Measurements from ENCODE around the gene GRM7. TPM values are rescaled to one million over a fixed set of nuclear protein-coding genes. Genes with fewer than 3 reads are reported as not detected.

The GRM7 gene
- total RNA-seq, 2 experiments from 2014 or later, result not detected

- H3K36me3 Mint-ChIP-seq (ENCODE audit: low read depth), result no peaks in the 10 kb centered on the region
- no peak for DNase-seq
- CTCF ChIA-PET, result no interaction called here
- no peak overlapping the region for H3K4me3 Mint-ChIP-seq
- POLR2A ChIA-PET, result no interaction called here
- H3K9me3 Mint-ChIP-seq, result peaks cover 6% of the 10 kb centered on the region
- no peaks in the 10 kb centered on the region for H3K27me3 Mint-ChIP-seq
- H3K27ac Mint-ChIP-seq, result no peak overlapping the region
- no peaks in the 10 kb centered on the region for H3K4me1 Mint-ChIP-seq
Measured at GRCh38 chr3:7242303-7242635, 381.4 kb downstream of the GRM7 start.

- ChIA-PET POLR2A (no interaction called here), CTCF (no interaction called here)
- H3K27me3 Mint-ChIP-seq, result no peaks in the 10 kb centered on the region
- no peaks in the 10 kb centered on the region for H3K9me3 Mint-ChIP-seq
- no peak overlapping the region for H3K4me3 Mint-ChIP-seq
- no peak for DNase-seq
- H3K4me1 Mint-ChIP-seq, result no peaks in the 10 kb centered on the region
- no peaks in the 10 kb centered on the region for H3K36me3 Mint-ChIP-seq (ENCODE audit: low read depth)
- no peak overlapping the region for H3K27ac Mint-ChIP-seq
Measured at GRCh38 chr3:7249493-7250076, 388.7 kb downstream of the GRM7 start.

DNA sequence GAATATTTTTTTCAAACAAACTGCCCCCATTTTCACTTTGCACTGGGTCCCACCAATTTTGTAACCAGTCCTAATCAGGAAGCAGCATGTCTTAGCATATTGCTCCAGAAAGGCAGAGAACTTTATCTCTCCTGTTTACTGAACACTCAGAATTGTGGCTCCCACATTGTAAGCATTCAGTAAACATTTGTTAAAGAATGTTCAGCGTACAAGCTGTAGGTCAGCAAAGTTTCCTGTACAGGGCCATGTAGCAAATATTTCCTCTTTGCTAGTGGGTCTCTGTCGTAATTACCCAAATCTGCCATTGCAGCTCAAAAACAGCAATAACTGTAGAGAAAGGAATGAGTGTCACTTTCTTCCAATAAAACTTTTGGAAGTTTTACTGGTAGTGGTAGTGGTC is 393.3 kb downstream of the GRM7 start:
- H3K36me3 Mint-ChIP-seq (ENCODE audit: low read depth), result no peaks in the 10 kb centered on the region
- no peaks in the 10 kb centered on the region for H3K27me3 Mint-ChIP-seq
- ChIA-PET POLR2A (no interaction called here), CTCF (no interaction called here)
- H3K4me3 Mint-ChIP-seq, result no peak overlapping the region
- H3K4me1 Mint-ChIP-seq, result no peaks in the 10 kb centered on the region
- H3K9me3 Mint-ChIP-seq, result peaks cover 3% of the 10 kb centered on the region
- no peak for DNase-seq
- H3K27ac Mint-ChIP-seq, result no peak overlapping the region

GRCh38 chr3:7260975-7261374 is 400.1 kb downstream of the GRM7 start:
- POLR2A ChIA-PET, result no interaction called here
- Mint-ChIP-seq H3K9me3 (peaks cover 5% of the 10 kb centered on the region), H3K36me3 (ENCODE audit: low read depth) (no peaks in the 10 kb centered on the region)

DNA sequence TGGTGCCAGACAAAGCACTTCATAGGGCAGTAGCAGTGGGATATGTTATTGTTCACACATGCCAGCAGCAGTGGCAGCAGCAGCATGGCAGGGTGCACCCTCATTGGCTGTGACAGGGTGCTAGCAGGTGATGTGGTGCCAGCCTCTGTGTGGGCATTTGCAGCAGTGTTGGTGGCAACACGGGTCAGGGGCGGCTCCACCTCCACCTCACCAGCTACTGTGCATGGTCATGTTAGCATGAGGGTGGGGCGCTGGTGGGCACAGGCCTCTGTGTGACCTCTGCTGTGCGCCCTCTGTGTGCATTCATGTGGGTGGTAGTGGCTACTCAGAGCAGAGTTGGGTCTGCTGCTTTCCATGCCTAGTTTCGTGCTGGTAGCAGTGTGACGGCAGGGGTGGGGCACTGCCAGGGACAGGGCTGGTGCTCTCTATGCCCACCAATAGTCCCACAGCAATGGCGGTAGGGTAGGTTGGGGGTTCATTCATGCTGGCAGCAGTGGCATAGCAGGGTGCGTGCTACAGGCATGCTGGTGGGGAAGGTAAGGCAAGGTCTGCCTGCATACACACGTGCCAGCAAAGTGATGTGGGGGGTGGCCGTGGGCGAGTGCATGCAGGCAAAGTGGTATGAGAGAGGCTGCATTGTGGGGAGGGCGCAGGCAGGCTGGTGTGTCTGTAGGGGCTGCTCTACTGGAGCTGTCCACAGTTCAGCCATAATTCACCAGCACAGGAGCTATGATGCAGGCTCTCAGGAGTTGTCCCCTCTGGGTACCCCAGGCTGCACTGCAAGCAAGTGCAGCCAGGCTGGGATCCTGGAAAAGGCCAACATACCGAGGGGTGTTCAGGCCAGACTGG is 402.7 kb downstream of the GRM7 start:
- POLR2A ChIA-PET, result no interaction called here
- Mint-ChIP-seq H3K27me3 (no peaks in the 10 kb centered on the region), H3K4me1 (no peaks in the 10 kb centered on the region), H3K9me3 (peaks cover 10% of the 10 kb centered on the region), H3K27ac (no peak overlapping the region), H3K4me3 (no peak overlapping the region), H3K36me3 (ENCODE audit: low read depth) (no peaks in the 10 kb centered on the region)
- CTCF ChIA-PET, result no interaction called here
- DNase-seq, result no peak

More at GRCh38 chr3:7260975-7261374, 400.1 kb downstream of the GRM7 start:
- no peaks in the 10 kb centered on the region for H3K27me3 Mint-ChIP-seq
- no peaks in the 10 kb centered on the region for H3K4me1 Mint-ChIP-seq
- CTCF ChIA-PET, result no interaction called here
- no peak overlapping the region for H3K27ac Mint-ChIP-seq
- no peak for DNase-seq
- no peak overlapping the region for H3K4me3 Mint-ChIP-seq

GRCh38 chr3:7264196-7264526 is 403.2 kb downstream of the GRM7 start:
- H3K27me3 Mint-ChIP-seq, result no peaks in the 10 kb centered on the region
- no peaks in the 10 kb centered on the region for H3K4me1 Mint-ChIP-seq
- DNase-seq, result no peak
- POLR2A ChIA-PET, result no interaction called here
- H3K27ac Mint-ChIP-seq, result no peak overlapping the region
- H3K9me3 Mint-ChIP-seq, result peaks cover 10% of the 10 kb centered on the region
- CTCF ChIA-PET, result no interaction called here
- H3K36me3 Mint-ChIP-seq (ENCODE audit: low read depth), result no peaks in the 10 kb centered on the region
- H3K4me3 Mint-ChIP-seq, result no peak overlapping the region

GRCh38 chr3:7265736-7266135 is 404.8 kb downstream of the GRM7 start:
- no peaks in the 10 kb centered on the region for H3K27me3 Mint-ChIP-seq
- no peaks in the 10 kb centered on the region for H3K36me3 Mint-ChIP-seq (ENCODE audit: low read depth)
- no peak overlapping the region for H3K4me3 Mint-ChIP-seq
- no peak for DNase-seq
- CTCF ChIA-PET, result no interaction called here
- no peaks in the 10 kb centered on the region for H3K4me1 Mint-ChIP-seq
- POLR2A ChIA-PET, result no interaction called here
- peaks cover 10% of the 10 kb centered on the region for H3K9me3 Mint-ChIP-seq
- no peak overlapping the region for H3K27ac Mint-ChIP-seq

DNA sequence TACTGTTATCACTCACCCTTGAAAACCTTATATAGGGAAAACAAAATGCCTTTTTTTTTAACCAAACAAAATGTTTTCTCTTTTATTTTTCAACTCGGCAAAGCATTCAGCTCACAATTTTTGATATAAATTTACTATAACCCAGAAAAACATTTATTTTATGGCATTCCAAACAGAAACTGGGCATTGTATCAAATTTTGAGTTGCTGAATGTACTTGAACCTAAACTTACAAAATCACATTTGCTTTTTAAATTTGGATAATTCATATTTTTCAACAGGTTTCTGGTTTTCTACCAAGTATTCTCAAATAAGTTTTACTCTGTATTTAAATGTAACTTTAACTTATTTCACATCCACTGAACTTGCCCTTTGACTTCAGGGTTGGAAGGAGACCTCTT is 405.6 kb downstream of the GRM7 start:
- Mint-ChIP-seq H3K36me3 (ENCODE audit: low read depth) (no peaks in the 10 kb centered on the region), H3K4me3 (no peak overlapping the region), H3K27ac (no peak overlapping the region), H3K4me1 (no peaks in the 10 kb centered on the region), H3K9me3 (peaks cover 12% of the 10 kb centered on the region), H3K27me3 (no peaks in the 10 kb centered on the region)
- CTCF ChIA-PET, result no interaction called here
- POLR2A ChIA-PET, result no interaction called here
- no peak for DNase-seq

DNA sequence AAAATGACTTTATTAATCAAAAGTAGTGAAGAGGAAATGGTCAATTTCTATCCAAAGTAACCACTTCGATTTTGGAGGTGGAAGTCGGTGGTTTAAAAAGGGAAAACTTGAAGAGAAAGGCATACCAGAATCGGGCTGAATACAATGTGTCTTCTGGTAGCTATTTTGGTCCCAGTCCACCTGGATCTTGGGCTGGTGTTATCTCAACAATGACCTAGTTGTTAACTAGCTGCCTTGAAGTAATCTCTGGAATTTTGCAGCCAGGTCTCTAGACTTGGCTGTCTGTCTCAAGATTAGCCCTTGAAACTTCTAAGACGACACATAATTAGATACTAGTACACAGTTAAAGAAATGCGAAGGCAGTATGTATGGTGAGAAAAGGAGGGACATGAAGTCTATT is 409.8 kb downstream of the GRM7 start:
- ChIA-PET CTCF (no interaction called here), POLR2A (no interaction called here)
- no peak overlapping the region for H3K27ac Mint-ChIP-seq
- no peak overlapping the region for H3K4me3 Mint-ChIP-seq
- H3K36me3 Mint-ChIP-seq (ENCODE audit: low read depth), result no peaks in the 10 kb centered on the region
- H3K27me3 Mint-ChIP-seq, result no peaks in the 10 kb centered on the region
- H3K9me3 Mint-ChIP-seq, result peaks cover 7% of the 10 kb centered on the region
- no peak for DNase-seq
- H3K4me1 Mint-ChIP-seq, result no peaks in the 10 kb centered on the region

- Mint-ChIP-seq H3K27me3 (no peaks in the 10 kb centered on the region), H3K36me3 (ENCODE audit: low read depth) (no peaks in the 10 kb centered on the region), H3K4me1 (no peaks in the 10 kb centered on the region), H3K9me3 (peaks cover 7% of the 10 kb centered on the region), H3K4me3 (no peak overlapping the region), H3K27ac (no peak overlapping the region)
- POLR2A ChIA-PET, result no interaction called here
- CTCF ChIA-PET, result no interaction called here
- no peak for DNase-seq
Measured at GRCh38 chr3:7271631-7272030, 410.7 kb downstream of the GRM7 start.

DNA sequence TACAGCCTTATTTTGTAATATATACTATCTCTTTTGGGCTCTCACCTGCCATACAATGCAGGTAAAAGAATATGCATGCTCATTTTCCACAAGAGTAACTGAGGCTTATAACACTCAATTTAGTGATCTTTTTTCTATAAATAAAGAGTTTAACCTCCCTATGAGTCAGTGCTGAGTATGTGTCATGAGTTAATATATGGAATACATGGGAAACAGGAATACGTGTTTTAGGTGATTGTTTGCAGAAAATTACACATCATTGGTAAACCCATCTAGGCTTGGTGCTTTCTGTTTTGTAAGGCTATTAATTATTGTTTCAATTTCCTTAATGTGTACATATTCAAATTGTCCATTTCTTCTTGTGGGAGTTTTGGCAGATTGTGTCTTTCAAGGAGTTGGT is 411.3 kb downstream of the GRM7 start:
- H3K4me3 Mint-ChIP-seq, result no peak overlapping the region
- H3K9me3 Mint-ChIP-seq, result peaks cover 6% of the 10 kb centered on the region
- no peak overlapping the region for H3K27ac Mint-ChIP-seq
- no peak for DNase-seq
- ChIA-PET CTCF (interaction anchor here (1.0 kb wide), 1 partner anchor 61 kb away, joined by 3 read pairs; no protein-coding TSS in a partner anchor), POLR2A (no interaction called here)
- no peaks in the 10 kb centered on the region for H3K4me1 Mint-ChIP-seq
- H3K36me3 Mint-ChIP-seq (ENCODE audit: low read depth), result no peaks in the 10 kb centered on the region
- no peaks in the 10 kb centered on the region for H3K27me3 Mint-ChIP-seq

- H3K27ac Mint-ChIP-seq, result no peak overlapping the region
- H3K36me3 Mint-ChIP-seq (ENCODE audit: low read depth), result no peaks in the 10 kb centered on the region
- POLR2A ChIA-PET, result no interaction called here
- no peak overlapping the region for H3K4me3 Mint-ChIP-seq
- CTCF ChIA-PET, result no interaction called here
- no peak for DNase-seq
- H3K27me3 Mint-ChIP-seq, result no peaks in the 10 kb centered on the region
- H3K4me1 Mint-ChIP-seq, result no peaks in the 10 kb centered on the region
- H3K9me3 Mint-ChIP-seq, result peaks cover 5% of the 10 kb centered on the region
Measured at GRCh38 chr3:7275396-7275795, 414.5 kb downstream of the GRM7 start.

DNA sequence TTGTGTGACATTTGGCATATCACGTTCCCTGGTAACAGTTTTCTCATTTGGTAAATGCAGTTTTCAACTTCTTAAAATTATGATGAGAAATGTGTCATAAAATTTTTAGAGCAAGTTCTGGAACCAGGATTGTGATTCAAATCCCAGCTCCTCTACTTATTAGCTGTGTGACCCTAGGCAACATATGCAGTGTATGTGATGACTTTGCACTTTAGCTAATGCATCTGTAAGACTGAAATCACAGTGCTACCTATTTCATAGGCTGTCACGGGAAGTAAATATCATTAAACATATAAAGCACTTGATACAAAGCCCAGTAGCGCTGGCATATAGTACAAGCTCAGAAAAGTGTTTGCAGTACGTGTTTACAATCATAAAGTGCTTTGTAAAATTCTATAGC is 419.4 kb downstream of the GRM7 start:
- Mint-ChIP-seq H3K9me3 (peaks cover 3% of the 10 kb centered on the region), H3K36me3 (ENCODE audit: low read depth) (no peaks in the 10 kb centered on the region), H3K27ac (no peak overlapping the region), H3K4me3 (no peak overlapping the region), H3K27me3 (no peaks in the 10 kb centered on the region), H3K4me1 (no peaks in the 10 kb centered on the region)
- CTCF ChIA-PET, result no interaction called here
- POLR2A ChIA-PET, result no interaction called here
- no peak for DNase-seq

GRCh38 chr3:7282988-7283387 is 422.1 kb downstream of the GRM7 start:
- H3K27me3 Mint-ChIP-seq, result no peaks in the 10 kb centered on the region
- H3K36me3 Mint-ChIP-seq (ENCODE audit: low read depth), result no peaks in the 10 kb centered on the region
- H3K4me1 Mint-ChIP-seq, result no peaks in the 10 kb centered on the region
- DNase-seq, result no peak
- H3K9me3 Mint-ChIP-seq, result peaks cover 3% of the 10 kb centered on the region
- no peak overlapping the region for H3K27ac Mint-ChIP-seq
- POLR2A ChIA-PET, result no interaction called here
- CTCF ChIA-PET, result interaction anchor here (1.2 kb wide), 1 partner anchor 828 kb away, joined by 4 read pairs; no protein-coding TSS in a partner anchor
- H3K4me3 Mint-ChIP-seq, result no peak overlapping the region
